HepG2 (cell line): ENCODE results near the gene RASL12. TPM values are rescaled to one million over a fixed set of nuclear protein-coding genes. Genes with fewer than 3 reads are reported as not detected.

Source experiments
- BHLHE40 ChIP-seq: IDR thresholded peaks from 2 replicates; pipeline ENCODE4 v1.6.1; 2011; ENCODE audit warnings: low read length, improper control_type of control experiment
- CREB1 ChIP-seq, 2 experiments: fragments of 450-650 bp in 1 of 2; IDR thresholded peaks; 2 replicates each; pipeline ENCODE4 v1.6.1; 2016 to 2017; ENCODE audit warnings: control low read depth in 1 of 2, mild to moderate bottlenecking in 1 of 2, missing compliant biosample characterization in 1 of 2, missing genetic modification characterization in 1 of 2
- DBP ChIP-seq: sonication (generic); formaldehyde crosslinking; IDR thresholded peaks from 2 replicates; pipeline ENCODE4 v1.4.0; 2020; ENCODE audit warnings: missing genetic modification reagents; ENCODE audit errors: not compliant biosample characterization
- DNMT3B ChIP-seq: conservative IDR thresholded peaks from 2 replicates; pipeline ENCODE4 v1.6.1; 2016; ENCODE audit warnings: missing biosample characterization, control low read depth
- HDAC1 ChIP-seq: sonication (generic); formaldehyde crosslinking; IDR thresholded peaks from 2 replicates; pipeline ENCODE4 v1.5.1; 2020; ENCODE audit warnings: mild to moderate bottlenecking, missing genetic modification reagents
- MAFG ChIP-seq: sonication (generic); formaldehyde crosslinking; IDR thresholded peaks from 2 replicates; pipeline ENCODE4 v1.5.1; 2020; ENCODE audit warnings: mild to moderate bottlenecking, missing genetic modification reagents
- MIER3 ChIP-seq: IDR thresholded peaks from 2 replicates; pipeline ENCODE4 v1.6.1; 2016; ENCODE audit warnings: missing compliant biosample characterization, borderline replicate concordance
- MXD1 ChIP-seq: sonication (generic); formaldehyde crosslinking; IDR thresholded peaks from 2 replicates; pipeline ENCODE4 v1.4.0; 2020; ENCODE audit warnings: mild to moderate bottlenecking, missing genetic modification reagents
- NFE2 ChIP-seq: sonication (generic); formaldehyde crosslinking; IDR thresholded peaks from 2 replicates; pipeline ENCODE4 v1.4.0; 2020; ENCODE audit warnings: missing genetic modification reagents
- NR2F1 ChIP-seq, 2 experiments: fragments of 450-650 bp in 1 of 2; formaldehyde crosslinking in 1 of 2; IDR thresholded peaks; 2 replicates each; pipeline versions ENCODE4 v1.5.0 to v1.6.1; 2016 to 2020; ENCODE audit warnings: mild to moderate bottlenecking in 1 of 2, missing compliant biosample characterization in 1 of 2, missing genetic modification reagents in 1 of 2, moderate library complexity in 1 of 2
- RBAK ChIP-seq: sonication (generic); formaldehyde crosslinking; IDR thresholded peaks from 2 replicates; pipeline ENCODE4 v1.5.1; 2020; ENCODE audit warnings: mild to moderate bottlenecking, missing genetic modification reagents
- RELA ChIP-seq: sonication (generic); formaldehyde crosslinking; IDR thresholded peaks from 2 replicates; pipeline ENCODE4 v1.4.0; 2020; ENCODE audit warnings: missing genetic modification reagents
- RFX1 ChIP-seq: fragments of 450-650 bp; IDR thresholded peaks from 2 replicates; pipeline ENCODE4 v1.6.1; 2017
- SP5 ChIP-seq: IDR thresholded peaks from 2 replicates; pipeline ENCODE4 v1.6.1; 2016; ENCODE audit warnings: low read depth, borderline replicate concordance
- TEAD2 ChIP-seq: sonication (generic); formaldehyde crosslinking; IDR thresholded peaks from 2 replicates; pipeline ENCODE4 v1.9.0; 2021; ENCODE audit warnings: missing genetic modification reagents
- ZBTB33 ChIP-seq: sonication (generic); formaldehyde crosslinking; IDR thresholded peaks from 2 replicates; pipeline ENCODE4 v1.4.0; 2020; ENCODE audit warnings: missing genetic modification reagents
- ZMAT3 ChIP-seq: sonication (generic); formaldehyde crosslinking; conservative IDR thresholded peaks from 2 replicates; pipeline ENCODE4 v1.7.0; 2021; ENCODE audit warnings: missing genetic modification reagents
- ZNF264 ChIP-seq: sonication (generic); formaldehyde crosslinking; IDR thresholded peaks from 2 replicates; pipeline ENCODE4 v1.4.0; 2020; ENCODE audit warnings: missing genetic modification reagents
- ZNF329 ChIP-seq: sonication (generic); formaldehyde crosslinking; IDR thresholded peaks from 2 replicates; pipeline ENCODE4 v1.9.0; 2021; ENCODE audit warnings: low read depth, mild to moderate bottlenecking, missing genetic modification reagents
- ZNF446 ChIP-seq: sonication (generic); formaldehyde crosslinking; IDR thresholded peaks from 2 replicates; pipeline ENCODE4 v1.5.0; 2020; ENCODE audit warnings: mild to moderate bottlenecking, missing genetic modification reagents
- ZNF605 ChIP-seq: sonication (generic); formaldehyde crosslinking; IDR thresholded peaks from 2 replicates; pipeline ENCODE4 v1.8.0; 2022; ENCODE audit warnings: mild to moderate bottlenecking, missing genetic modification reagents
- ZNF678 ChIP-seq: sonication (generic); formaldehyde crosslinking; IDR thresholded peaks from 2 replicates; pipeline ENCODE4 v1.4.0; 2020; ENCODE audit warnings: mild to moderate bottlenecking, missing genetic modification reagents
- ZNF749 ChIP-seq: sonication (generic); formaldehyde crosslinking; IDR thresholded peaks from 2 replicates; pipeline ENCODE4 v1.8.0; 2022; ENCODE audit warnings: mild to moderate bottlenecking, missing genetic modification reagents, moderate library complexity, borderline replicate concordance
- ZNF773 ChIP-seq: sonication (generic); formaldehyde crosslinking; IDR thresholded peaks from 2 replicates; pipeline ENCODE4 v1.4.0; 2020; ENCODE audit warnings: missing genetic modification reagents, borderline replicate concordance
- ZNF891 ChIP-seq: sonication (generic); formaldehyde crosslinking; IDR thresholded peaks from 2 replicates; pipeline ENCODE4 v1.5.0; 2020; ENCODE audit warnings: mild to moderate bottlenecking, missing genetic modification reagents
- ZSCAN22 ChIP-seq: sonication (generic); formaldehyde crosslinking; IDR thresholded peaks from 2 replicates; pipeline ENCODE4 v1.4.0; 2020; ENCODE audit warnings: mild to moderate bottlenecking, missing genetic modification reagents
- polyA plus RNA-seq, 8 experiments: library from polyadenylated mRNA; depleted of rRNA in 3 of 8; stranded (reverse) in 7 of 8; unstranded in 1 of 8; fragments of >200 nt; fragmentation: Illumina TruSeq in 4 of 8; extraction: Trizol in 4 of 8; gene quantifications; 2 replicates each; pipeline versions ENCODE4 v1.2.1 to v1.2.3, GENCODE V29; 2011 to 2016; ENCODE audit warnings: low read depth in 4 of 8, missing spikeins in 1 of 8, mixed read lengths in 1 of 8; ENCODE audit not compliant: insufficient read depth in 1 of 8
- total RNA-seq, 5 experiments: library from RNA; depleted of rRNA; stranded (reverse); fragments of >200 nt; fragmentation: Illumina TruSeq; extraction: Trizol; gene quantifications; 2 replicates each; pipeline ENCODE4 v1.2.3, GENCODE V29; 2016; ENCODE audit warnings: low read depth in 1 of 5
- TF ChIP-seq, protein P1 (sequence below): sonication (generic); formaldehyde crosslinking; IDR thresholded peaks from 2 replicates; pipeline ENCODE4 v1.4.0; 2020; ENCODE audit warnings: low read depth, mild to moderate bottlenecking, missing genetic modification reagents

Gene RASL12
- total and polyA plus RNA-seq, 2 of the 13 experiments (the other 11 are each of a cell fraction or from before 2014, with no cell fraction given): 0.16 to 0.55 TPM

GRCh38 chr15:65056868-65057548 lies 10.8 kb downstream of the RASL12 start (continued):
- TF ChIP-seq RBAK (CRISPR knock-in tag): no peak
- TF ChIP-seq ZNF446 (CRISPR knock-in tag): no peak
- no peak; the same call in 1 of the 2 replicates for TF ChIP-seq DNMT3B
- peak; percentile 51; the same call in 1 of the 2 replicates for TF ChIP-seq SP5
- TF ChIP-seq MXD1 (CRISPR knock-in tag): no peak
- TF ChIP-seq ZSCAN22 (CRISPR knock-in tag): no peak
- TF ChIP-seq RELA (CRISPR knock-in tag): no peak; the same call in none of the 2 replicates
- TF ChIP-seq ZNF605 (CRISPR knock-in tag): 0 out of 2 replicates have a peak, but pooled peaks have one; percentile 58
- peak; percentile 47; the same call in 1 of the 2 replicates for TF ChIP-seq BHLHE40
- no peak for TF ChIP-seq TEAD2 (CRISPR knock-in tag)
- no peak for TF ChIP-seq ZNF678 (CRISPR knock-in tag)
- TF ChIP-seq NFE2 (CRISPR knock-in tag): no peak
- TF ChIP-seq ZNF891 (CRISPR knock-in tag): no peak
- TF ChIP-seq MAFG (CRISPR knock-in tag): no peak
- TF ChIP-seq MIER3: peak; percentile 95
- no peak for TF ChIP-seq RFX1
- TF ChIP-seq ZNF749 (CRISPR knock-in tag): no peak
- TF ChIP-seq ZBTB33: no peak
- TF ChIP-seq ZNF773: no peak
- TF ChIP-seq ZMAT3 (CRISPR knock-in tag): no peak
- no peak for TF ChIP-seq DBP (CRISPR knock-in tag)
- peak; percentile 85 for TF ChIP-seq HDAC1 (CRISPR knock-in tag)
- 0 out of 2 replicates have a peak, but pooled peaks have one; percentile 24 for TF ChIP-seq CREB1 (IDR thresholded peaks at IDR 0.05)
- TF ChIP-seq CREB1 (CRISPR knock-in tag; IDR thresholded peaks at IDR 0.05): peak; percentile 76
- TF ChIP-seq ZNF264: no peak
- peak; percentile 71 to 87 for TF ChIP-seq NR2F1 (CRISPR knock-in tag; IDR thresholded peaks at IDR 0.05)
- no peak for TF ChIP-seq ZNF329 (CRISPR knock-in tag)
- TF ChIP-seq, protein P1, sequence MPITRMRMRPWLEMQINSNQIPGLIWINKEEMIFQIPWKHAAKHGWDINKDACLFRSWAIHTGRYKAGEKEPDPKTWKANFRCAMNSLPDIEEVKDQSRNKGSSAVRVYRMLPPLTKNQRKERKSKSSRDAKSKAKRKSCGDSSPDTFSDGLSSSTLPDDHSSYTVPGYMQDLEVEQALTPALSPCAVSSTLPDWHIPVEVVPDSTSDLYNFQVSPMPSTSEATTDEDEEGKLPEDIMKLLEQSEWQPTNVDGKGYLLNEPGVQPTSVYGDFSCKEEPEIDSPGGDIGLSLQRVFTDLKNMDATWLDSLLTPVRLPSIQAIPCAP: no peak
